ENCODE data around the gene NPAS3.

Gene NPAS3

DNA sequence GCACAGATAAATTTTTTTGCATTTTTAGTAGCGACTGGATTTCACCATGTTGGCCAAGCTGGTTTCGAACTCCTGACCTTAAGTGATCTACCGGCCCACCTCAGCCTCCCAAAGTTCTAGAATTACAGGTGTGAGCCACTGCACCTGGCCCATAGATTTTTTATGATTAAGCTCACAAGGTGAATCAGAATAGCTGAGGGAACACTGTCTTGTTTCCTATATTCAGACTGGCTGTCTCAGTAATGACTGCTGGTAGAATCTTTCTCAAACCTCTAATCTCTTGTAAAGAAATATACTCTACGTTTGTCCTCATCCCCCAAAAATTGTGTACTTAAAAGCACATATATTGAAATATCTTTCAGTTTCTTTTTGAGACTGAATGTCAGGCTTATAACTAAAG is 650.1 kb downstream of the NPAS3 start:
- DNase-seq: no peak

DNA sequence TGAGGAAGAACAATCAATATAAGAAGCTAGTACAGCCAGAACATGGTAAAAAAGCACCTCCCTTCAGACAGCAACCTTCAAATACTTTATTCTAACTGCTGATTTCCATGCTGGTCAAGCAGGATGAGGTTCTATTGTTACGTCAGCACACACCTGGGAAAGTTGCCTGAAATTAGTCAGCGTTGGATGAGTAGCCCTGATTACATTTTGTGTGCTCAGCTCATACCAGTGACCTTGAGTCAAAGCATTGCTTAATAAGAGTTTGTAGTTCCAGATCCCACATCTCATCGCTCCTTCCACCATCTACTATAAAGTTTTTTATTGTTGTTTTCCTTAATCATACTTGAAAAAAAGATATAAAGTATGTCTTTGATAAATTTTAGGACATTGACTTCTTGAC is 650.7 kb downstream of the NPAS3 start:
- no peak for DNase-seq

GRCh38 chr14:33590891-33591630 is 652.4 kb downstream of the NPAS3 start:
- DNase-seq: no peak

DNA sequence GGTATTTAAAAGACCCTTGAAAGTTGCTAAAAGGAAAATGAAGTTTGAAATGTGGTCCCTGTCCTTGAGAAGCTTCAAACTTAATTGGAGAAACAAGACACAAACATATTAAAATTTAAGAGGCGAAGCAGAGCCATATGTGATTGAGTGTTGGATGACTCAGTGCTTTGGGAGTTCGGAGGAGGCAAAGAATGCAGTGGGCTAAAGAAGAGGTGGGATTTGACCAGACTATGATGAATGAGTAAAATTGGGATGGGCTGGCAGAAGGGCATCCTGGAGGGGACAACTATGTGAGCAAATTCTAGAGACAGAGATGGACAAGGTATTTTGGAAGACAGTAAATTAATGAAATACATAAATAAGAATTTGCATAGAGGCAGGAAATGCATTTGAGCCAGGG is 653.6 kb downstream of the NPAS3 start:
- DNase-seq: no peak

DNA sequence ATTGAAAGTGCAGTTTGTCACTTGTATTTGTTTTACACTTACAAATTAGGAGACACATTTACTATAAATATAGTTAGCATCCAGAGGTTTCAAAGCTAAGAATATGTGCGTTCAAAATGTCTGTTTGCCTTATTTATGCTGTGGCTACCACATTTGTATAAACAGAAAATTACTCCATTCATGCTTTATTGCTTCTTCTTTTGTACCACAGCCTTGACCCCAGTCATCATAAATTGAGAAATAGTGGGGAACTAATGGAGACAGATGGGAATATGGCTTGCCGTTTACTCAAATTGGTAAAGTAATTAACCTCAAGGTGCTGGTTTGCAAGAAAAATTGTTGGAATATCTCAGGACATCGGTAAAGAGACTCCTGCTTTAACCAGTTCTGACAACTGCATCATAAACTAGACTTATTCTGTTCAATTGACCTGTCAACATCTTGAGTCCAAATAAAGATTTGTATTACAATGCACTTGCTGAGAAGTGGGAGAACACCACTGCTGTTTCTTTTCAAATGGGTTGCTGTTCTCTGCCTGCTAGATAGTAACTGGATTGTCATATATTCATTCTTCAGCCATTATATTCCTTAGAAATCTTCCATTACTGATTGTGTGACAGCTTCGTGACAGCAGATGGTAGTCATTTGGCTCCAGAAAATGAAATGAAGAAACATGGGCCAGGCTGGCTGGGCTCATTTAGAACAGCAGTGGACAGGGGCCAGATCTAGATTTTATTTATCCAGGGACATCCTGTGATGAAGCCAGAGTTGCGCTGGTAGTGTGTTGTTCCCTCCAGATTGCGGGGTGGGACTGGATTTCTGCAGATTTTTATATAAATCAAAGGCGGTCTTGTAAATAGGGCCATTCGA is 657.8 kb downstream of the NPAS3 start:
- no peak for DNase-seq

- no peak for DNase-seq
Measured at GRCh38 chr14:33598582-33598981, 659.9 kb downstream of the NPAS3 start.

DNA sequence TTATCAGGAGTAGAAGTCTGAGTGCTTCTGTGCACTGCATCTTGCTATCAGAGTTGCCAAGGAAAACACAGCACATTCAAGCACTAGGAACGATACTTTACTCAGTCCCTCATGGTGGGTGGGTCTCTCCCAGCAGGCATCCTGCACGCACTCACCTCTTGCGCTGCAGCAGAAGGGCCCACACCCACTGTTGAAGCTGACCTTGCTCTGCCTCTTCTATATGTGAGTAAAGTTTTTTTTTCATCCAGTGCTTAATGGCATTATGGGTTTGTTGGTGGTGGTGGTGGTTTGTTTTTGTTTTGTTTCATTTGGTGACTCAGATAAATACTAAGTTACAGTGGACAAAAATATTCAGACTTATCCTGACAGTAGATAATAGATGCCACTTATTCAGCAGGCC is 663.7 kb downstream of the NPAS3 start:
- DNase-seq: no peak

- DNase-seq: no peak
Measured at GRCh38 chr14:33606591-33606990, 667.9 kb downstream of the NPAS3 start.

- no peak for DNase-seq
Measured at GRCh38 chr14:33609582-33609981, 670.9 kb downstream of the NPAS3 start.

- DNase-seq: no peak
Measured at GRCh38 chr14:33610121-33610520, 671.4 kb downstream of the NPAS3 start.

- no peak for DNase-seq
Measured at GRCh38 chr14:33611405-33612196, 672.9 kb downstream of the NPAS3 start.

DNA sequence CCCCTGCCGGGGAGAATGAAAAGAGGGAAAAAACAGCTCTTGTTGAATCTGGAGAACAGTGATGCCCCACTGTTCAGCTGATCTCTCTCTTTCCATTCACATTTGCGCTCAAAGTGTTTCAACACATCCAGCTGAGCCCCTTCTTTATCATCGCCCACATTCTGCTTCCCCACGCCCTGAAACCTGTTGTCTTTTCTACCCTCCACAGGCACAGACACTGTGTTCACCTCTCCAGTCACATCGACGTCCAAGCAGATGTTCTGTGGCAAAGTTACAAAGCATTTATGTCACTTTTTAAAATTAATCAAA is 673.5 kb downstream of the NPAS3 start:
- no peak for DNase-seq

DNA sequence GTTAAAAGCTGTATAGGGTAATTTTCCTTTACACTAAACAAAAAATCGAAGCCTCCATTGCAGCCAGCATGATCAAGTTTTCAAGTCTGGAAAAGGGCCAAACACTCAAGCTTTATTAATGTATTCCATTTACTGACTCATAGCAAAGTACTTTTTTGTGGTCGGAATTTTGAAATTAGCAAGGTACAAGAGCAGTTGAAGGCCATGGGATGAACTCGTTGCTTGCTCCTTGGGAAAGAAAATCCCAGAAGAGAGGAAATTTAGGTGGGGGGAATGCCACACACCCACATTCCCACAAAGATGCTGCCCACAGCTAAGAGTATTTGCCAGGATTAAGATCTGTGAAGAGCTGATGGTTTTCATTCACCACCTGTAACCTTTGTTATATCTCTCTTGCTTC is 678.5 kb downstream of the NPAS3 start:
- DNase-seq: no peak

DNA sequence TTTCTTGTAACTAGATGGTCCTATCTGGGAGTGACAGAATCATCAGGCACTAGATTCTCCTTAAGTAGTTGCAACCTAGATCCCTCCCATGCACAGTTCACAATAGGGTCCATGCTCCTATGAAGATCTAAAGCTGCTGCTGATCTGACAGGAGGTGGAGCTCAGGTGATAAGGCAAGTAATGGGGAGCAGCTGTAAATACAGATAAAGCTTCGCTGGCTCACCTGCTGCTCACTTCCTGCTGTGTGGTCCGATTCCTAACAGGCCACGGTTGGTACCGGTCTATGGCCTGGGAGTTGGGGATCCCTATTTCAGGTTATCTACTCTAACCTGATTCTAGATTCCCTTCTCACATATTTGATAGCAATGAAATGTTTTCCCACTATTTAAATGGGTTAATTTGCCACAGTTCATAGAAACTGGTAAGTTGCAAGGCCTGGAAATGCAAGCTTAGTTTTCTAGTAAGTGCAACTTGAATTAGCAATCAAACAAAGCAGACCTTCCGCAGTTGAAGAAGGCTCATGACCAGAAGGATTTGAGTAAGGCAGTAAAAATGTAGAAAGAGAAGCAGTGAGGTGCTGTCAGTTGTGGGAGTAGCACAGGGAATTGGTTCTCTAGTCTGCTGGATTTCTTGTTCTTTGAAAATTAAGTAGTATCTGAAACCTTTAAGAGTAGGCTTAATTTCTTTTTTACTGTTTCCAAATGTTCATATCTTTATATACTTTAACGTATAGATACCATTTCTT is 679.9 kb downstream of the NPAS3 start:
- no peak for DNase-seq

- DNase-seq: no peak
Measured at GRCh38 chr14:33622496-33622895, 683.8 kb downstream of the NPAS3 start.

DNA sequence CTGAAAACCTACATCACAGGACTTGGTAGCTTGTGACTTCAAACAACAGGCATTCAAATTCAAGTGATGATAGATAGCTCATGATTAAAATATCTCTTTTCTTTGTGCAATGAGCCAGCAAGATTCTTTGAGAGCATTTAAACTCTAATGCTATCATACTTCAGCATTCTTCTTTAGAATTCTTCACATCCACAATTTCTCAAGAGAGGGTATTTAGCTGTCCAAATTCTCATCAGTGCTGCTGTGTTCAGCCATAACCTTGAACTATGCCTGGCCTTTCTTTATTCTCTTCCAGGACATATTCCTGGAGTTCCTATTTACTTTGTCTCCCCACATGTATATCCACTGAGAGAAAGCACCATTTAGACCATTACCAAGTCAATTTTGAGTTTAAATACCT is 691.1 kb downstream of the NPAS3 start:
- DNase-seq: no peak

- no peak for DNase-seq
Measured at GRCh38 chr14:33631021-33631420, 692.3 kb downstream of the NPAS3 start.

DNA sequence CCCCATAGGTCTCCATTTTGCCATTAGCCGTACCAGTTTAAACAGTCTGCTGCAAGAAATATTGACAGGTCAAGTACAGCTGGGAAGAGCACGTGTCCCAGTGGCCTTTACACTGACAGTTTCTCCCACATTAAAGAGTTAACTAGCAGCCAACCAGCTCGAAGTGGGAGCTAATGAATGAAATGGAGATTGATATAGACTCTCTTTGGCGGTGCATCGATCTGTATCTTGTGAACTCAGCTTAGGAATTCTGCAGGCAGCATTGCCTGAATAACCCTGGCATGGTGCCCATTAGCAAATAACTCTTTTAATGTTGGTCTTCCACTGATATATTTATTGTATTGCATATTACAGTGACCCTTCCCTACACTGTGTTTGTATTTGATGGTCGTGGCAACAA is 692.8 kb downstream of the NPAS3 start:
- DNase-seq: no peak

GRCh38 chr14:33634631-33635030 is 696.0 kb downstream of the NPAS3 start:
- DNase-seq: no peak

DNA sequence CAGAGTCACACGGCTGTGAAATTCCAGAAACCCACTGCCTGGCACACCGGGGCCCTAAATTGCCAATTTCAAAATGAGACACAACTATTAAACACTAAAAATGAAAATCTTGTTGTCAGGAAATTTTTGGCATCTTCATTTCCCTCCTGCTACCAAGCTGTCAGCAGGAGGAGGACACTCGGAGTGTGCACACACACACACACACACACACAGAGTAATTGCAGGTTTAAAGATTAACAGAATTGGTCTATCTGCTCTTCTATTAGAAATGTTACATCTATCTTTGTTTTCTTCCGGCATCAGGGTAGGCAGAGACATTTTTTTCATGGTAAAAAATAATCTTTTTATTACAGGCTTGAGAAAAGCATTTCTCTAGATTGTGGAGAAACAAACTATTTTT is 698.0 kb downstream of the NPAS3 start:
- no peak for DNase-seq

DNA sequence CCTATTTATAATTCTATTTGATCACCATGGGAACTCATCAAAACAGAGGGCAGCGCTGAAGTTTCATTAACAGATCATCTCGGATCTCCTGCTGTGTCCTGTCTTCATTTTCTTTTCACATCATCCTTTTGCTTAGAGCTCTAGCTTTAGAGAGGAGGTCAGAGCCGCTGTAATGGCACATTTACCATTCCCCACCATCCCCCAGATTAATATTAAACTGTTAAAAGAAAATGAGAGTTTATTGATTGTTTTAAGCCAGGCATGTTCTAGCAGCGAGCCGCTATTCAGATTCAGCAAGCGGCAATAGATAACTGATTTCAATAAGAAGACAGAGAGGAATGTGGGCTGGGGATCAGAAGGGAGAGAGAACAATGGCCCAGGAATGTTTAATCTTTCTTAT is 703.4 kb downstream of the NPAS3 start:
- DNase-seq: no peak

DNA sequence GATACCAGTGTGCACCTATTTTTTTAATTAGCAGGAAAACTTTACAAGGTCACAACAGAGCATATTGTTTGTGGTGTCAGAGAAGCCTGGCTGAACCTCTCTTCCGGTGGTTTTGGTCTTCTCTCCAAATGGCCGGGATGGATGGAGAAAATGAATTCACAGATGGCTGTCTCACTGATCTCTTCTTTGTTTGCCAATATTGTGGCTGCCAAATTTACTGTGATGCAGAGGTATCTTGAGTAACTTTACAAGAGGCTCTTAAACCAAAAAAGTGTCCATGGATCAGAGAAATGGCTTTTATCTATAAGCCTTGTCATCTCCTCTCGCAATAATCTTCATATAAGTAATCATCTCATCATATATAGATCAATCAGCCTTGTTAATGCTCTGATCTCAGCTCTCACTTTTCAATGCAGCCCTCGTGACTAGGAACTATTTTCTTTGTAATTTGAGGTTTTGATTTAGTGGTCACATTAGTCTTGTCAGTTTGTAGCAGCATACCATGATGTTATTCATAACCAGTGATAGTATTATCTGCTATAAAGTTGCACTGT is 704.1 kb downstream of the NPAS3 start:
- no peak for DNase-seq

Measured in right kidney (tissue), 1 donor.